GM18951 (cell line): Measurements from ENCODE around the gene KRT15.

ENCODE experiments used
- POLR2A ChIP-seq: IDR thresholded peaks from 4 replicates; pipeline ENCODE4 v1.6.1; 2011; ENCODE audit warnings: mild to moderate bottlenecking; ENCODE audit not compliant: insufficient read length, insufficient read depth; ENCODE audit errors: extremely low read depth
- in situ Hi-C: fragments of 300-500 bp; cut with MboI; formaldehyde crosslinking; loops from one replicate; pipeline ENCODE4 v1.12.0; 2022; ENCODE audit warnings: low sequenced_read_pairs, mixed read lengths, inconsistent platforms; ENCODE audit not compliant: unreplicated experiment

KRT15 gene

DNA sequence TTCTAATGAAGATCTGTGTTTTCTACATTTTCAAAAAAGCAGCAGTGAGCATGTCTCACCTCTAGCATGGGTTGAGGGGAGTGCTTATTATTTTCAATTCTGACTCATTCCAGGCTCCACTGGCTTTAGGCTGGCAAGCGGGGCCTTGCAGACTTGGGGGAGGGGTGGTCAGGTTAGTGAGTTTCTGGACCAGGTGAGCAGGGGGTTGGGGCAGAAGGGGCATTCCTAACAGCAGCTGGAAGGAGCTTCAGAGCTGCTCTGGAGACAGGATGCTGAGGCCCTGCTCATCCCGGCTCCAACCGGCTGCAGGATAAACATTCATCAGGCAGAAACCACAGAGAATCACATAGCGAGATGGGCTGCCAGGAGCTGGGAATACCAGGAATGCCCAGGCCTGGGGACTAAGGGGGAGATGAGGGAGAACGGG is 19.9 kb upstream of the KRT15 start:
- in situ Hi-C loops = no loop called here
- no peak for TF ChIP-seq POLR2A

DNA sequence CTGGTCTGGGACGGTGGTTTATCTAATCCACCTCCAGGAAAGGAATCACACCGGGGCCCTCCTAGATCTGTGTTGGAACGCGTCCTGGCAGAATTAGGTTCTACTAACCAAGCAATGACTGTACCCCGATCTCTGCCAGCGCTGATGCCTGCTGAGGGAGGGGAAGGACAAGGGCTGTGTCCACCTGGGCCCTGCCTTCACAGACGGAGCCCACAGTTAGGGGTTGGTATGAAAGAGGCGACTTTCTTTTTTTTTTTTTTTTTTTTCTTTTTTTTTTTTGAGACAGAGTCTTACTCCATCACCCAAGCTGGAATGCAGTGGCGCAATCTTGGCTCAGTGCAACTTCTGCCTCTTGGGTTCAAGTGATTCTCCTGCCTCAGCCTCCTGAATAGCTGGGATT is 19.3 kb upstream of the KRT15 start:
- in situ Hi-C loops = no loop called here

DNA sequence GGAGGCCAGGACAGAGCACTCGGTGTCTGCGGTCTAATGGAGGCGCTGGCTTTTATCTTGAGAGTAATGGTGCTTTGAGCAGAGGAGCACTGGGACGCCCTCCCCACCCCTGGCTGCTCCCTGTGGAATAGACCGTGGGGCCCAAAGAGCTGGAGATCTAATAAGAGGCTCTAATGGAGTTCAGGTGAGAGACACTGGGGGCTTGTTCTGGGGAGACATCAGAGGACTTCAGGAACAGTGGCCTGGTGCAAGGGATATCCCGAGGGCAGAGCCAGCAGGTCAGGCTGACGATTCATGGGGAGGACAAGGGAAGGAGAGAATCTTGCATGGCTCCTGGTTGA is 18.9 kb upstream of the KRT15 start:
- in situ Hi-C loops = no loop called here
- no peak for TF ChIP-seq POLR2A

More for the DNA sequence above, 19.3 kb upstream of the KRT15 start:
- no peak for TF ChIP-seq POLR2A

DNA sequence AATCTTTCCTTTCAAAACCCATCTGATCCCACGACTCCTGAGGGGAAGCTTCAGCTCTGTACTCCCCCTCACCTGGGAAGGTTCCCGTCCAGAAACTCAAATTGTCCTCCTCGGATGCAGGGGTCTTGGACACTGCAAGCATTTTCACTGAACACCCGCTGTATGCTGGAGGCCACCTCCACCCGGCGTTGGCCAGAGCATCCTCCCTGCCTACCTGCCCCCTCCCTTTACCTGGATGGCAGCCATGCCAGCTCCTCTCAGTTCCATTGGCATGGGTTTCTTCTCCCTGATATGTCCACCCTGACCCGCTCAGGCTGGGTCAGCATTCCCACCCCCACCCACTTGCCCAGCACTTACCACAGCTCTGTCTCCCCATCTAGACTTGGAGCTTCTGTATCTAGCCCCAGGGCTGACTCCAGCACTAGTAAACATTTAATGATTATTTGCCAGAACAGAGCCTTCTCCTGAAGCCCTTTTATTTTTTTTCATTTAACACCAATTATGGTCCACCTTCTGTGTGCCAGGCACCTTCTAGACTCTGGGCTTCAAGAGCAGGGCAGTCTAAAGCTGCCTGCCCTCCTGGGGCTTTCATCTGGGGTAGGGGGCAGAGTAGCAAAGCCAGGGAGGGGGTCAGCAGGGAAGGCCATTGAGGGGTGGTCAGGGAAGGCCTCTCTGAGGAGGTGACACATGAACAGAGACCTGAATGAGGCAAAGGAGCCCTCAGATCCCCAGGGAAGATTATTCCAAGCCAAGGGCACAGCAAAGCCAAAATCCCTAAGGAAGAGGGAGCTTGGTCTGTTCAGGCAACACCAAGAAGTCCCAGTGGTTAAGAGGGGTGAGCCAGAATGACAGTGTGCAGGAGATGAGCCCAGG is 18.3 kb upstream of the KRT15 start:
- no peak for TF ChIP-seq POLR2A
- in situ Hi-C loops = no loop called here

DNA sequence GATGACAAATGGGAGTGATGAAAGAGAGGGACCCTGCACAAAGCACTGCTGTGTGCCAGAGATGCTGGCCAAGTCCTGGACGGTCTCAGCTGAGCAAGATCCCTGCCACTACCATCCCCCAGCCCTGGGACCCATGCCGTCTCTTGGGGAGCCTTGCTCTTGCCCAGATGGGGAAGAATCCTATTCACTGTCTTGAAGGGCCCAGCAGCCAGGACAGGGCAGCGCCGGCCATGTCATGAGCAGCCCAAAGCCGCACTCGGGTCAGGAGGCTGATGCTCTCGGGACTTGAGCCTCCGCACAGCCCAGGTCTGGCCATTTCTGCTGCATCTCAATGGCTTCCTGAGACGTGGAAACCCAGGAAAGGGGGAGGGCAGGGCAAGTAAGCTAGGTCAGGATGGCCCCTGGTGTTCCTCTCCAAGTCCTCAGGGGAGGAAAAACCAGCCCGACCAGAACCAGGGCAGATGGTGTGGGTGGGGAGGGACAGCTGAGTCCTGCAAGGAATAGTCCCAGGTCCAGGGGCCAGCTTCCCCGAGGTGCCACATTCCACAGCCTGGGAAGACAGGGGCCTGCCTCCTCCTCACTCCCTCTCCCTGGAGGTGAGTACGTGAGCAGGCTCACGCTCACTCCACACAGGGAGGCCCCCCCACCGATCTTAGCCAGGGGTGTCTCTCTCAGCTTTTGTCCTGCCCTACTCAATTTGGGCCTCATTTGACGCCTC is 17.2 kb upstream of the KRT15 start:
- in situ Hi-C loops = no loop called here
- no peak for TF ChIP-seq POLR2A

DNA sequence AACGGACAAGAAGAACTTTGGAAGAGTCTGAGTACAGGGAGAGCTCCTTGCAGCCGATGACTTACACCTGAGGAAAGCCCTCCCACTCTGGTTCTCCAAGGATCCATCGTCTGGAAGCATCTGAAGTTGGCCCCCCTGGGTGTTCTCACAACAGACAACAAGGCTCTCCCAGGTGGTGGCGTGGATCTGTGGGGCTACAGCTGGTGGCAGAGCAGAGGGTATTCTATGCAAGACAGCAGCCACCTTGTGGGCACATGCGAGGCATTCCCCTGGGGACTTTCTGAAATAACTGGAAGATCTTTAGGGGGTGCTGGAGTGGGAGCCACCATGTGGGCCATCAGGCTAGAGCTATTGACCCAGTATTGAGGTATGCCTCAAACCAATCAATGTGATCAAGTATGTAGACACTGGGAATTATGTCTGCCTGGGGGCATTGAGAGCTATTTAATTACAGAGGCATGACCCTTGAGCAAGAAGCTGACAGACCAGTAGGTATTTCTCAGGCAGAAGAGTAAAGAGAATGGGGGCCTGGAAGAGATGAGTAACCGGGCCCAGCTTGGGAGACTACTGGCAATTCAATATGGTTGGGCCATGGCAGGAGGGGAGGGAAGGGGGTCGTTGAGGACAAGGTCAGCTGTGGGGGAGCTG is 16.3 kb upstream of the KRT15 start:
- in situ Hi-C loops = no loop called here
- no peak for TF ChIP-seq POLR2A

DNA sequence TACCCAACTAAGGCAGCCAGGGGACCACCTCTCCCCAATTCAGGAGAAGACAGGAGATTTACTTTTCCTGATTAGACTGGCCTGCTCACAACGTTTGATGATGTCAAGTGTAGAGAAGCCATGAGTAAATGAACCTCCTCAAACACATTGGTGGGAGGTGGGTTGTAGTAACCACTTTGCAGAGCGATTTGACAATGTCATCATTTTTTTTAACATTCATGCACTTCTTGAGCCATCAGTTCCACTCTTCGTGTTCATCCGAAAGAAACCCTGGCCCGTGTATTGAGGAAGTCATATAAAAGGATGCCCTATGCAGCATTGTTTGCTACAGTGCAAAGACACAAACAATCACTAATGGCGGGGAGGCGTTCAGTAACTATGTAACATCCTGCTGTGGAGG is 14.9 kb upstream of the KRT15 start:
- no peak for TF ChIP-seq POLR2A
- in situ Hi-C loops = no loop called here

DNA sequence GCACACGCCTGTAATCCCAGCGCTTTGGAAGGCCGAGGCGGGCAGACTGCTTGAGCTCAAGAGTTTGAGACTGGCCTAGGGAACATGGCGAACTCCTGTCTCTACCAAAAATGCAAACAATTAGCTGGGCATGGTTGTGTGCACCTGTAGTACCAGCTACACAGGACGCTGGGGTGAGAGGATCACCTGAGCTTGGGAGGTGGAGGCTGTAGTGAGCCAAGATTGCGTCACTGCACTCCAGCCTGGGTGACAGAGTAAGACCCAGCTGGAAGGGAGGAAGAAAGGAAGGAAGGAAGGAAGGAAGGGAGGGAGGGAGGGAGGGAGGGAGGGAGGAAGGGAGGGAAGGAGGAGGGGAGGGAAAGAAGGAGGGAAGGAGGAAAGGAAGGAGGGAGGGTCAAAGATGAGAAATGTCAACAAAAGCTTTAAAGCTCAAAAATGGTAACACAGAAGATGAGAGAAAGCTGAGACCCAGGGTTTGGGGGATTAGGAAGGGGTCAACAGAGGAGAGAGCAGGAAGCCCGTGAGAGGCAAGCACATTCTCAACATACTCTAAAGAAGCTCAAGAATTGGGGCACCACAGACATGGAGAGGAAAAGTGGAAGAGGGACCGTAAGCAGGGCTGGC is 14.4 kb upstream of the KRT15 start:
- no peak for TF ChIP-seq POLR2A
- in situ Hi-C loops = no loop called here

DNA sequence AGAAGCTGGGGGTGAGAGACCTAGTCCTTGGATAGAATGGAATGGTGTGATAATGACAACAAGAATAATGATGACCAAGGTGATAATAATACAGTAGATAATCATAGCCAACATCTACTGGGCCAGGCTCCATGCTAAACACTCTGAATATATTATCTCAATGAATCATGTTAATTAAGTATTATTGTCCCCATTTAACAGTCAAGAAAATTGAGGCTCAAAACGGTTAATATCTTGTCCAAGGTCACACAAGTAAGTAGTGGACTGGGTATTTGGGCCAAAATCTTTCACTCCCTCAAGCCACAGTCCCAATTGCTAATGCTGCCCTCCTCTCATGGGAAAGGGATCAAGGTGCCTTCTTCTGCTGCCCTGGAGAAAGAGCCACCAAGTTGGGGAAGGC is 13.3 kb upstream of the KRT15 start:
- in situ Hi-C loops = no loop called here
- TF ChIP-seq POLR2A = no peak

DNA sequence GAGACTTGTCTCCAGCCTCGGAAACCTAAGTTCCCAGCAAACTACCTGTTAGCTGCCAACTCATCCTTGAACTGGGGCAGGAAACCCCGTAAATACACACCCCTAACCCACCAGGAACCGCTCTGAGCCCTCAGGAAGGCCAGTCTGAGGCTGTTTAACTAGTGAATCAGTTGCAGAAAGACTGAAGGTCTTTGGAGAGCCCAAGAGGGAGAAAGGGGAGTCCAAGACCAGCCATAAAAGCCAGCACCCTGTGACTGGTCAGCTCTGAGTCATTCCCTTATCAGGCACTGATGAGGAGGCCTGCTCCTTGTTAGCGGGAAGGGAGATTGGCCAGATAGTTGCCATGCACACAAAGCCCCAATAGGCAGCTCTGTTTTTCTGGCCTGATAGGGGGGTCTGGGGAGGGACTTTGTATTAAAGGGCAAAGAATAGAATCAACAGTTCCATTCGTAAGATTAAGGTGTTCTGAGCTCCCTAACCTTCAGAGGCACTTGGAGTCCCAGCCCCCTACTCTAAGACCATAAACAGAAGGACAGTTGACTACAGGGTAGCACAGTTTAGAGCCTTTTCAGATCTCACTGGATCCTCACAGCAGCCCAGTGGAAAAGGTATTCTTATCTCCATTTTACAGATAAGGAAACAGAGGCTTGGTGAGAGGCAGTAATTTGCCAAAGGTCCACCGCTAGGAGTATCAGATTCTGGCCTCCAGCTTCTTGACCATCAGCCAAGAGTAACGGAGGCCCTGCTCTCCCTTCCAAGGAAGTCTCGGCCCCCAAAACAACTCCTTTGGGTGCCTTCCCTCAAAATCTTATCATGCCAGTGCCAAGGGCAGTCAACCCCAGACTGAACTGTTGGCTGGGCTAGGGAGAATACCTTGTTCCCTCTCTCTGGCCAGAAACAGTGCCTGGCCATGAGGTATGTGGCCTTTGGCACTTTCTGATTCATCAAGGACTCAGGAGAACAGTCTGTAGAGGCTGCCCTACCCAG is 11.7 kb upstream of the KRT15 start:
- TF ChIP-seq POLR2A = no peak
- in situ Hi-C loops = no loop called here

DNA sequence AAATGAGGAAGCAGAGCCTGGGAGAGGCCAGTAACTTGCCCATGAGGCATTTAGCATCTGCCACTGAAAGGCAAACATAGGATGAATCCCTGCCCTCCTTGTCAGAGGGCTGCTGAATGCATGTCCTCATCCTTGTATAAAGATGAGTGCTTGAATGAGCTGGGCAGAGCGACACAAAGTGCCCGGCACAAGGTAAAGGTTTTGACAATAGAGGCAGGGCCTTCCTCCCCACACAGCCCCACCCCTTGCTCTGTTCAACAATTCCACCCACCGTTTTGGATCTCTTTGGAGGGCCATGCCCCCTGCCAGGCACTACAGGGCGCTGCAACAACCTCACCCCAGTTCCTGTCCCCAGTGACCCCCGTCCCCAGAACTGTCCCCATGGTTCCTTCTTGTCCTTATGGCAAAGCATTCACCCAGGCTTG is 10.8 kb upstream of the KRT15 start:
- no peak for TF ChIP-seq POLR2A
- in situ Hi-C loops = no loop called here

DNA sequence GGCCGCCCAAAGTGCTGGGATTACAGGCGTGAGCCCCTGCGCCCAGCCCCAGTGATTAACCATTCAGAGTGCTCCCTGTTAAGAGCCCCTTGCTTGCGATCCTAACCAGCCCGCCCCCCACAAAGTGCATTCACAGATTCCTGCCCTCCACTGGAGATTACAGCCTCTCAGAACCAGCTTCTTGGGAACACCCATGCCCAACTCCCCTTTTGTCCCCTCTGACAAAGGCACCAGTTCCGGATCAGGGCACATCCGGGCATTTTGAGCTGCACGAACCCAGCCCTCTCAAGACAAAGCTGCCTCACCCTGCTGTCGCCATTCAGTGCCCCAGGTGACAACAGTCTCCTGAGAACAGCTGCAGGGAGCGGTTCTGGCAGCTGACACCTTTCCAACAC is 10.3 kb upstream of the KRT15 start:
- in situ Hi-C loops = no loop called here
- no peak for TF ChIP-seq POLR2A
